HEK293 (cell line): Measurements from ENCODE around the gene SELENOK.

Experiments used
- CTCF ChIA-PET: fragments of 350-600 bp; formaldehyde crosslinking; extraction: SDS; loops from one replicate; lab custom pipeline; 2021; ENCODE audit warnings: antibody characterized with exemption; lab: Yijun Ruan, JAX
- POLR2A ChIA-PET: fragments of 300-600 bp; formaldehyde crosslinking; extraction: SDS; loops from one replicate; lab custom pipeline; 2020; ENCODE audit warnings: antibody characterized with exemption, inconsistent platforms; lab: Yijun Ruan, JAX
- H3K27ac ChIP-seq: fragments of 200-500 bp; sonication (Bioruptor generic); 2 replicates; pipeline ENCODE4 v1.5.1; 2014; ENCODE audit warnings: low read depth, low read length, control low read depth, inconsistent platforms; ENCODE audit errors: extremely low read depth
- H3K36me3 ChIP-seq, 2 experiments: fragments of 200-500 bp in 1 of 2; sonication (Bioruptor generic) in 1 of 2; 1 replicate in 1 of 2; 2 replicates in 1 of 2; pipeline ENCODE4 v1.5.1; 2014 to 2017; ENCODE audit warnings: inconsistent platforms in 2 of 2, low read length in 2 of 2; ENCODE audit not compliant: control insufficient read depth in 2 of 2, insufficient read depth in 1 of 2
- H3K4me1 ChIP-seq: fragments of 200-500 bp; sonication (Bioruptor generic); 2 replicates; pipeline ENCODE4 v1.5.1; 2014; ENCODE audit warnings: mild to moderate bottlenecking, low read length, inconsistent platforms; ENCODE audit not compliant: control insufficient read depth, insufficient read depth
- H3K4me3 ChIP-seq: 2 replicates; pipeline ENCODE4 v1.5.1; 2011; ENCODE audit warnings: low read depth, mild to moderate bottlenecking, control low read depth, low read length, moderate library complexity
- H3K9me3 ChIP-seq: fragments of 200-500 bp; sonication (Bioruptor generic); 2 replicates; pipeline ENCODE4 v1.5.1; 2014; ENCODE audit warnings: low read depth, low read length, inconsistent platforms; ENCODE audit not compliant: control insufficient read depth, insufficient read depth
- BCL11B ChIP-seq: fragments of 450-650 bp; formaldehyde crosslinking; IDR thresholded peaks from 2 replicates; pipeline ENCODE4 v1.5.1; 2016; ENCODE audit warnings: low read depth, missing biosample characterization, missing genetic modification characterization
- HOXD13 ChIP-seq: sonication (generic); formaldehyde crosslinking; IDR thresholded peaks from 2 replicates; pipeline ENCODE4 v1.8.0; 2022; ENCODE audit warnings: missing genetic modification reagents, borderline replicate concordance
- MEIS1 ChIP-seq: sonication (generic); formaldehyde crosslinking; IDR thresholded peaks from 2 replicates; pipeline ENCODE4 v1.8.1; 2022; ENCODE audit warnings: missing genetic modification reagents, mild to moderate bottlenecking, borderline replicate concordance
- RBAK ChIP-seq: fragments of 450-650 bp; formaldehyde crosslinking; IDR thresholded peaks from 2 replicates; pipeline ENCODE4 v1.5.1; 2016; ENCODE audit warnings: missing biosample characterization, missing genetic modification characterization
- SCRT2 ChIP-seq: fragments of 450-650 bp; formaldehyde crosslinking; IDR thresholded peaks from 2 replicates; pipeline ENCODE4 v1.5.1; 2016; ENCODE audit warnings: missing biosample characterization, missing genetic modification characterization
- SP3 ChIP-seq: fragments of 450-650 bp; formaldehyde crosslinking; IDR thresholded peaks from 2 replicates; pipeline ENCODE4 v1.5.1; 2016; ENCODE audit warnings: missing biosample characterization, missing genetic modification characterization
- ZBTB17 ChIP-seq: fragments of 450-650 bp; formaldehyde crosslinking; IDR thresholded peaks from 2 replicates; pipeline ENCODE4 v1.5.1; 2016; ENCODE audit warnings: missing biosample characterization, missing genetic modification characterization
- ZNF10 ChIP-seq: fragments of 450-650 bp; formaldehyde crosslinking; IDR thresholded peaks from 2 replicates; pipeline ENCODE4 v1.5.1; 2017; ENCODE audit warnings: missing biosample characterization, missing genetic modification characterization
- ZNF121 ChIP-seq: fragments of 450-650 bp; formaldehyde crosslinking; IDR thresholded peaks from 2 replicates; pipeline ENCODE4 v1.5.1; 2016; ENCODE audit warnings: missing biosample characterization, missing genetic modification characterization
- ZNF146 ChIP-seq: fragments of 450-650 bp; formaldehyde crosslinking; IDR thresholded peaks from 2 replicates; pipeline ENCODE4 v1.5.1; 2016; ENCODE audit warnings: missing biosample characterization, missing genetic modification characterization
- ZNF24 ChIP-seq: fragments of 450-650 bp; formaldehyde crosslinking; IDR thresholded peaks from 2 replicates; pipeline ENCODE4 v1.5.1; 2016; ENCODE audit warnings: missing biosample characterization, missing genetic modification characterization
- ZNF366 ChIP-seq: fragments of 450-650 bp; formaldehyde crosslinking; conservative IDR thresholded peaks from 2 replicates; pipeline ENCODE4 v1.5.1; 2016; ENCODE audit warnings: missing biosample characterization, missing genetic modification characterization
- ZNF37A ChIP-seq: fragments of 450-650 bp; IDR thresholded peaks from 2 replicates; pipeline ENCODE4 v1.5.1; 2018; ENCODE audit warnings: missing biosample characterization, missing genetic modification characterization
- ZNF416 ChIP-seq: fragments of 450-650 bp; formaldehyde crosslinking; IDR thresholded peaks from 2 replicates; pipeline ENCODE4 v1.5.1; 2016; ENCODE audit warnings: missing biosample characterization, missing genetic modification characterization
- ZNF658 ChIP-seq: fragments of 450-650 bp; formaldehyde crosslinking; IDR thresholded peaks from 2 replicates; pipeline ENCODE4; 2016; ENCODE audit warnings: missing biosample characterization, missing genetic modification characterization
- ZNF777 ChIP-seq: fragments of 450-650 bp; formaldehyde crosslinking; IDR thresholded peaks from 2 replicates; pipeline ENCODE4 v1.5.1; 2017; ENCODE audit warnings: missing biosample characterization, missing genetic modification characterization, borderline replicate concordance
- ZSCAN23 ChIP-seq: fragments of 450-650 bp; formaldehyde crosslinking; IDR thresholded peaks from 2 replicates; pipeline ENCODE4 v1.5.1; 2016; ENCODE audit warnings: missing biosample characterization, missing genetic modification characterization
- TF ChIP-seq, protein P1 (sequence below): fragments of 450-650 bp; formaldehyde crosslinking; IDR thresholded peaks from 2 replicates; pipeline ENCODE4 v1.5.1; 2016; ENCODE audit warnings: missing biosample characterization, missing genetic modification characterization, low read depth
- TF ChIP-seq, protein P2 (sequence below): fragments of 450-650 bp; formaldehyde crosslinking; IDR thresholded peaks from 2 replicates; pipeline ENCODE4 v1.5.1; 2016; ENCODE audit warnings: missing biosample characterization, missing genetic modification characterization, borderline replicate concordance
- TF ChIP-seq, protein P3 (sequence below): fragments of 450-650 bp; formaldehyde crosslinking; conservative IDR thresholded peaks from 2 replicates; pipeline ENCODE4 v1.5.1; 2016; ENCODE audit warnings: low read depth, missing biosample characterization, missing genetic modification characterization
- TF ChIP-seq, protein P4 (sequence below): fragments of 450-650 bp; formaldehyde crosslinking; IDR thresholded peaks from 2 replicates; pipeline ENCODE4 v1.5.1; 2016; ENCODE audit warnings: missing biosample characterization, missing genetic modification characterization

Gene SELENOK

DNA sequence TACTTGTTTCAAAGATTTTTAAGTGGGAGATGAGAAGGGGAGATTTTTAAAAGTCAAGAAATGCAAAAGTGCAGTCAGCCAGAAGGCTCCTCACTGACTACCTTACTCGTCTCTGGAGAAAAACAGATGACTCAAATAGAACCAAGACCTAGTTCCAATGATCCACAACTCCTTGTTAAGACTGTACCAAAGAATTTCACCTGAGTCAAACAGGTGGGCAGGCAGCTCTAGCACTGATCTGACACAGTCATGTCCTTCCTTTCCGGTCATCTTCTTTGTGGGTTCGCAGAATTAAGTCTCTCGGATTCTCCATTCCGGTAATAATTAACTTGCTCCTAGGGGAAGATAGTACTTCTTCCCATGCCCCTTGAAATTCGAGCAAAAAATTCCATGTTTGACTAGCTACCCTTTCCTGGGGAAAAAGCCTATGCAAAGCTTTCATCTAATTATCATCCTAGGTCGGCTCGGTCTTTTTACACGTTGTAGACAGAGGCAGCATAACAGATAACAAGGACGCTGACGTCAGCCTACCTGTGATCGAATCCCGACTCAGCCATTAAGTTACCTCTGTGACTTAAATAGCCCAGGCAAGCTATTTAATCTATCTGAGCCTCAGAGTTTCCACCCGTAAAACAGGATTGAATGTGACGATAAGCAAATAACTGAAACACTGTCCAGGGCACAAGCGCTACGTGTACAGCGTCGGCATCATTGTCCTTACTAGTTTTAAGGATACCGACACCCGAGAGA is 758 bp downstream of the SELENOK start:
- CTCF ChIA-PET: interaction anchor here (0.6 kb wide), 1 partner anchor 31 kb away, joined by 3 read pairs; no protein-coding TSS in a partner anchor
- H3K4me1 ChIP-seq: no peaks in the 10 kb centered on the region
- no peaks in the 10 kb centered on the region for H3K9me3 ChIP-seq
- peak overlapping the region; percentile 98 for H3K4me3 ChIP-seq
- peak overlapping the region; percentile 48; the same call in 1 of the 2 replicates for H3K27ac ChIP-seq
- peaks cover 0 to 25% of the 10 kb centered on the region in 2 experiments; a peak in 1 of 3 replicates for H3K36me3 ChIP-seq
- peak; percentile 35; the same call in 1 of the 2 replicates for TF ChIP-seq SCRT2
- no peak for TF ChIP-seq ZNF658 (tag by site-specific recombination)
- no peak for TF ChIP-seq ZNF121 (tag by site-specific recombination)
- peak; percentile 16; the same call in 1 of the 2 replicates for TF ChIP-seq ZBTB17 (tag by site-specific recombination)
- TF ChIP-seq, protein P1, sequence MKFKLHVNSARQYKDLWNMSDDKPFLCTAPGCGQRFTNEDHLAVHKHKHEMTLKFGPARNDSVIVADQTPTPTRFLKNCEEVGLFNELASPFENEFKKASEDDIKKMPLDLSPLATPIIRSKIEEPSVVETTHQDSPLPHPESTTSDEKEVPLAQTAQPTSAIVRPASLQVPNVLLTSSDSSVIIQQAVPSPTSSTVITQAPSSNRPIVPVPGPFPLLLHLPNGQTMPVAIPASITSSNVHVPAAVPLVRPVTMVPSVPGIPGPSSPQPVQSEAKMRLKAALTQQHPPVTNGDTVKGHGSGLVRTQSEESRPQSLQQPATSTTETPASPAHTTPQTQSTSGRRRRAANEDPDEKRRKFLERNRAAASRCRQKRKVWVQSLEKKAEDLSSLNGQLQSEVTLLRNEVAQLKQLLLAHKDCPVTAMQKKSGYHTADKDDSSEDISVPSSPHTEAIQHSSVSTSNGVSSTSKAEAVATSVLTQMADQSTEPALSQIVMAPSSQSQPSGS: peak; percentile 77
- TF ChIP-seq, all 188 proteins: peak for 3
- POLR2A ChIA-PET: interaction anchor here (1.5 kb wide), 1 partner anchor 34 kb away, joined by 3 read pairs; no protein-coding TSS in a partner anchor

DNA sequence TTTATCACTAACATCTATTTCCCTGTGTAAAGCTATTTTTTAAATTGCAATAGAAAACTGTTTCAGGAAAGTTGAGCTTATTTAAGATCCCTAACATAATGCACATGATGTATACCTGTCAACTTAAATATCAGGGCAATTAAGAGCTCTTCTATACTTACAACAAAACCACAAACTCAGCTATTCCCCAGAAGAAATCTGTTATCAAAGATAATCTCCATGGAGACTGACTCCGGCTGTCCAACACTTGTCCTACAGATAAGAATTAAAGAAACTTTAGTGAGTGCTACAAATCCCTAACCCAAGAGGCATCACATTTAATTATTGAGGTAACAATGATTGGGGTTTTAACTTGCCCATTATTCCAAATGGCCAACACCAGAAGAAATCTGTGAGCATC is 3.4 kb downstream of the SELENOK start:
- TF ChIP-seq, protein P2, sequence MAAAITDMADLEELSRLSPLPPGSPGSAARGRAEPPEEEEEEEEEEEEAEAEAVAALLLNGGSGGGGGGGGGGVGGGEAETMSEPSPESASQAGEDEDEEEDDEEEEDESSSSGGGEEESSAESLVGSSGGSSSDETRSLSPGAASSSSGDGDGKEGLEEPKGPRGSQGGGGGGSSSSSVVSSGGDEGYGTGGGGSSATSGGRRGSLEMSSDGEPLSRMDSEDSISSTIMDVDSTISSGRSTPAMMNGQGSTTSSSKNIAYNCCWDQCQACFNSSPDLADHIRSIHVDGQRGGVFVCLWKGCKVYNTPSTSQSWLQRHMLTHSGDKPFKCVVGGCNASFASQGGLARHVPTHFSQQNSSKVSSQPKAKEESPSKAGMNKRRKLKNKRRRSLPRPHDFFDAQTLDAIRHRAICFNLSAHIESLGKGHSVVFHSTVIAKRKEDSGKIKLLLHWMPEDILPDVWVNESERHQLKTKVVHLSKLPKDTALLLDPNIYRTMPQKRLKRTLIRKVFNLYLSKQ (tag by site-specific recombination): no peak
- no peak for TF ChIP-seq ZNF24
- TF ChIP-seq RBAK (tag by site-specific recombination): no peak
- no peak for TF ChIP-seq ZNF777 (tag by site-specific recombination)
- TF ChIP-seq ZSCAN23: no peak
- POLR2A ChIA-PET: no interaction called here
- CTCF ChIA-PET: no interaction called here
- Histone ChIP-seq H3K9me3 (no peaks in the 10 kb centered on the region), H3K36me3 (peaks cover 7 to 50% of the 10 kb centered on the region in 2 experiments), H3K4me3 (no peak overlapping the region), H3K4me1 (no peaks in the 10 kb centered on the region), H3K27ac (no peak overlapping the region)

DNA sequence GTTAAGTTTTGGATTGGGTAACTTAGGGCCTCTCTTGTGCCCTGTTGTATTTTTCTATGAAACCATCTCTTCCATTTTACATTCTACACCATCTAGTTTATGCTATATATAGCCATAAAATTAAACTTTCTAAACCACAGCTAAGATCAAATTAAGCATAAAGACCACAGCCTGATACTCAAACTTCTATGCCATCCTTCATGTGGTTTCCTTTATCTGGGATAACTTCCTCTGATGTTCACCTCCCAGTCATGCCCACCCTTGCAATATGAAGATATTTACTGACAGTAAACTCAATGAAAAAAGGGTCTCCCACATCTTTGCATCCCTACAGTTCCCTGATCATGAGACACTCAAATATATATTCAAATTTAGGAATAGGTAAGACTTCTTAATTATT is 4.2 kb downstream of the SELENOK start:
- H3K4me1 ChIP-seq: no peaks in the 10 kb centered on the region
- POLR2A ChIA-PET: no interaction called here
- TF ChIP-seq ZNF37A (no peak), ZNF10 (tag by site-specific recombination) (no peak), MEIS1 (CRISPR knock-in tag) (no peak), SP3 (tag by site-specific recombination) (no peak), ZNF416 (tag by site-specific recombination) (no peak), BCL11B (tag by site-specific recombination) (no peak), ZNF366 (tag by site-specific recombination) (no peak), ZNF146 (tag by site-specific recombination) (no peak), HOXD13 (CRISPR knock-in tag) (no peak)
- TF ChIP-seq, protein P3, sequence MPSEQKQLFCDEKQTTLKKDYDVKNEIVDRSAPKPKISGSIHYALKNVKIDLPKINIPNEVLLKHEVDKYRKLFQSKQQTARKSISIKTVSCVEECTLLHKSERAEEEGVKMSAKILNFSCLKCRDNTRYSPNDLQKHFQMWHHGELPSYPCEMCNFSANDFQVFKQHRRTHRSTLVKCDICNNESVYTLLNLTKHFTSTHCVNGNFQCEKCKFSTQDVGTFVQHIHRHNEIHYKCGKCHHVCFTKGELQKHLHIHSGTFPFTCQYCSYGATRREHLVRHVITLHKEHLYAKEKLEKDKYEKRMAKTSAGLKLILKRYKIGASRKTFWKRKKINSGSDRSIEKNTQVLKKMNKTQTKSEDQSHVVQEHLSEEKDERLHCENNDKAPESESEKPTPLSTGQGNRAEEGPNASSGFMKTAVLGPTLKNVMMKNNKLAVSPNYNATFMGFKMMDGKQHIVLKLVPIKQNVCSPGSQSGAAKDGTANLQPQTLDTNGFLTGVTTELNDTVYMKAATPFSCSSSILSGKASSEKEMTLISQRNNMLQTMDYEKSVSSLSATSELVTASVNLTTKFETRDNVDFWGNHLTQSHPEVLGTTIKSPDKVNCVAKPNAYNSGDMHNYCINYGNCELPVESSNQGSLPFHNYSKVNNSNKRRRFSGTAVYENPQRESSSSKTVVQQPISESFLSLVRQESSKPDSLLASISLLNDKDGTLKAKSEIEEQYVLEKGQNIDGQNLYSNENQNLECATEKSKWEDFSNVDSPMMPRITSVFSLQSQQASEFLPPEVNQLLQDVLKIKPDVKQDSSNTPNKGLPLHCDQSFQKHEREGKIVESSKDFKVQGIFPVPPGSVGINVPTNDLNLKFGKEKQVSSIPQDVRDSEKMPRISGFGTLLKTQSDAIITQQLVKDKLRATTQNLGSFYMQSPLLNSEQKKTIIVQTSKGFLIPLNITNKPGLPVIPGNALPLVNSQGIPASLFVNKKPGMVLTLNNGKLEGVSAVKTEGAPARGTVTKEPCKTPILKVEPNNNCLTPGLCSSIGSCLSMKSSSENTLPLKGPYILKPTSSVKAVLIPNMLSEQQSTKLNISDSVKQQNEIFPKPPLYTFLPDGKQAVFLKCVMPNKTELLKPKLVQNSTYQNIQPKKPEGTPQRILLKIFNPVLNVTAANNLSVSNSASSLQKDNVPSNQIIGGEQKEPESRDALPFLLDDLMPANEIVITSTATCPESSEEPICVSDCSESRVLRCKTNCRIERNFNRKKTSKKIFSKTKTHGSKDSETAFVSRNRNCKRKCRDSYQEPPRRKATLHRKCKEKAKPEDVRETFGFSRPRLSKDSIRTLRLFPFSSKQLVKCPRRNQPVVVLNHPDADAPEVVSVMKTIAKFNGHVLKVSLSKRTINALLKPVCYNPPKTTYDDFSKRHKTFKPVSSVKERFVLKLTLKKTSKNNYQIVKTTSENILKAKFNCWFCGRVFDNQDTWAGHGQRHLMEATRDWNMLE (tag by site-specific recombination): no peak
- TF ChIP-seq, protein P4, sequence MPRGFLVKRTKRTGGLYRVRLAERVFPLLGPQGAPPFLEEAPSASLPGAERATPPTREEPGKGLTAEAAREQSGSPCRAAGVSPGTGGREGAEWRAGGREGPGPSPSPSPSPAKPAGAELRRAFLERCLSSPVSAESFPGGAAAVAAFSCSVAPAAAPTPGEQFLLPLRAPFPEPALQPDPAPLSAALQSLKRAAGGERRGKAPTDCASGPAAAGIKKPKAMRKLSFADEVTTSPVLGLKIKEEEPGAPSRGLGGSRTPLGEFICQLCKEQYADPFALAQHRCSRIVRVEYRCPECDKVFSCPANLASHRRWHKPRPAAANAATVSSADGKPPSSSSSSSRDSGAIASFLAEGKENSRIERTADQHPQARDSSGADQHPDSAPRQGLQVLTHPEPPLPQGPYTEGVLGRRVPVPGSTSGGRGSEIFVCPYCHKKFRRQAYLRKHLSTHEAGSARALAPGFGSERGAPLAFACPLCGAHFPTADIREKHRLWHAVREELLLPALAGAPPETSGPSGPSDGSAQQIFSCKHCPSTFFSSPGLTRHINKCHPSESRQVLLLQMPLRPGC (tag by site-specific recombination): no peak
- TF ChIP-seq, all 188 proteins: peak for 0
- H3K27ac ChIP-seq: no peak overlapping the region
- no peaks in the 10 kb centered on the region for H3K9me3 ChIP-seq
- no peak overlapping the region for H3K4me3 ChIP-seq
- peaks cover 7 to 54% of the 10 kb centered on the region in 2 experiments for H3K36me3 ChIP-seq
- CTCF ChIA-PET: no interaction called here
